ENCODE data around the gene KIF1B. TPM values are rescaled to one million over a fixed set of nuclear protein-coding genes. Genes with fewer than 3 reads are reported as not detected.
A peak's percentile ranks its signal among the peaks of the same experiment; 100 is the strongest.
"Not testable (repeated sequence)": the region's sequence is repeated elsewhere in the genome, so short reads cannot be mapped to it uniquely, and the experiment has no call there.

Gene KIF1B
- total RNA-seq, 1 experiment from 2014 or later: 70.1 TPM

DNA sequence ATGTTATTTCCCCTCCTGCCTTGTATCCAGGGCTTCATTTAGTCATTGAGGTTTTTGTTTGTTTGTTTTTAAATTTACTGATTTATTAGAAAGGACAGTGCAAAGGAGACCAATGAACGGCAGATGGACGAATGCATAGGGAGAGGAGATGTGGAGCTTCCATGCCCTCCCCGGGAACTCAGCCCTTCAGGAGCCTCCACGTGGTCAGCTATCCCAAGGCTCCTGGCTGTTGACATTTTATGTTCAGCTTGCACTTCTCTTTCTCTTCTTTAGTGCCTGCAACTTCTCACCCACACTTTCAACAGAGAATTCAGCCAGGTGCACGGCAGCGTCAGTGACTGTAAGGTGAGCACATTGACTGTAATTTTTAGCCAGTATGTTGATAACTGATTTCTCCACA is 157.8 kb downstream of the KIF1B start:
- Mint-ChIP-seq H3K36me3 (peaks cover 49% of the 10 kb centered on the region), H3K4me1 (no peaks in the 10 kb centered on the region), H3K9me3 (no peaks in the 10 kb centered on the region), H3K27me3 (ENCODE audit: low read depth) (no peaks in the 10 kb centered on the region), H3K27ac (no peak overlapping the region), H3K4me3 (no peak overlapping the region)
- POLR2A ChIA-PET: no interaction called here
- CTCF ChIA-PET: no interaction called here
- DNase-seq (ENCODE audit: low spot score) (no peak), ATAC-seq (no peak)
- no peak for TF ChIP-seq TEAD4 (CRISPR knock-in tag; IDR thresholded peaks at IDR 0.05)
- no peak for TF ChIP-seq ELF4 (CRISPR knock-in tag; IDR thresholded peaks at IDR 0.05; ENCODE audit: low read depth)
- TF ChIP-seq, protein P1, sequence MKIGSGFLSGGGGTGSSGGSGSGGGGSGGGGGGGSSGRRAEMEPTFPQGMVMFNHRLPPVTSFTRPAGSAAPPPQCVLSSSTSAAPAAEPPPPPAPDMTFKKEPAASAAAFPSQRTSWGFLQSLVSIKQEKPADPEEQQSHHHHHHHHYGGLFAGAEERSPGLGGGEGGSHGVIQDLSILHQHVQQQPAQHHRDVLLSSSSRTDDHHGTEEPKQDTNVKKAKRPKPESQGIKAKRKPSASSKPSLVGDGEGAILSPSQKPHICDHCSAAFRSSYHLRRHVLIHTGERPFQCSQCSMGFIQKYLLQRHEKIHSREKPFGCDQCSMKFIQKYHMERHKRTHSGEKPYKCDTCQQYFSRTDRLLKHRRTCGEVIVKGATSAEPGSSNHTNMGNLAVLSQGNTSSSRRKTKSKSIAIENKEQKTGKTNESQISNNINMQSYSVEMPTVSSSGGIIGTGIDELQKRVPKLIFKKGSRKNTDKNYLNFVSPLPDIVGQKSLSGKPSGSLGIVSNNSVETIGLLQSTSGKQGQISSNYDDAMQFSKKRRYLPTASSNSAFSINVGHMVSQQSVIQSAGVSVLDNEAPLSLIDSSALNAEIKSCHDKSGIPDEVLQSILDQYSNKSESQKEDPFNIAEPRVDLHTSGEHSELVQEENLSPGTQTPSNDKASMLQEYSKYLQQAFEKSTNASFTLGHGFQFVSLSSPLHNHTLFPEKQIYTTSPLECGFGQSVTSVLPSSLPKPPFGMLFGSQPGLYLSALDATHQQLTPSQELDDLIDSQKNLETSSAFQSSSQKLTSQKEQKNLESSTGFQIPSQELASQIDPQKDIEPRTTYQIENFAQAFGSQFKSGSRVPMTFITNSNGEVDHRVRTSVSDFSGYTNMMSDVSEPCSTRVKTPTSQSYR (CRISPR knock-in tag; IDR thresholded peaks at IDR 0.05): no peak
- no peak for TF ChIP-seq NR1H2 (CRISPR knock-in tag; IDR thresholded peaks at IDR 0.05)
- TF ChIP-seq, protein P2, sequence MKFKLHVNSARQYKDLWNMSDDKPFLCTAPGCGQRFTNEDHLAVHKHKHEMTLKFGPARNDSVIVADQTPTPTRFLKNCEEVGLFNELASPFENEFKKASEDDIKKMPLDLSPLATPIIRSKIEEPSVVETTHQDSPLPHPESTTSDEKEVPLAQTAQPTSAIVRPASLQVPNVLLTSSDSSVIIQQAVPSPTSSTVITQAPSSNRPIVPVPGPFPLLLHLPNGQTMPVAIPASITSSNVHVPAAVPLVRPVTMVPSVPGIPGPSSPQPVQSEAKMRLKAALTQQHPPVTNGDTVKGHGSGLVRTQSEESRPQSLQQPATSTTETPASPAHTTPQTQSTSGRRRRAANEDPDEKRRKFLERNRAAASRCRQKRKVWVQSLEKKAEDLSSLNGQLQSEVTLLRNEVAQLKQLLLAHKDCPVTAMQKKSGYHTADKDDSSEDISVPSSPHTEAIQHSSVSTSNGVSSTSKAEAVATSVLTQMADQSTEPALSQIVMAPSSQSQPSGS (CRISPR knock-in tag; IDR thresholded peaks at IDR 0.05; ENCODE audit: borderline replicate concordance, low read depth): no peak
- TF ChIP-seq, protein P3, sequence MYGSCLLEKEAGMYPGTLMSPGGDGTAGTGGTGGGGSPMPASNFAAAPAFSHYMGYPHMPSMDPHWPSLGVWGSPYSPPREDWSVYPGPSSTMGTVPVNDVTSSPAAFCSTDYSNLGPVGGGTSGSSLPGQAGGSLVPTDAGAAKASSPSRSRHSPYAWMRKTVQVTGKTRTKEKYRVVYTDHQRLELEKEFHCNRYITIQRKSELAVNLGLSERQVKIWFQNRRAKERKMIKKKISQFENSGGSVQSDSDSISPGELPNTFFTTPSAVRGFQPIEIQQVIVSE (CRISPR knock-in tag; IDR thresholded peaks at IDR 0.05; ENCODE audit: borderline replicate concordance): no peak

DNA sequence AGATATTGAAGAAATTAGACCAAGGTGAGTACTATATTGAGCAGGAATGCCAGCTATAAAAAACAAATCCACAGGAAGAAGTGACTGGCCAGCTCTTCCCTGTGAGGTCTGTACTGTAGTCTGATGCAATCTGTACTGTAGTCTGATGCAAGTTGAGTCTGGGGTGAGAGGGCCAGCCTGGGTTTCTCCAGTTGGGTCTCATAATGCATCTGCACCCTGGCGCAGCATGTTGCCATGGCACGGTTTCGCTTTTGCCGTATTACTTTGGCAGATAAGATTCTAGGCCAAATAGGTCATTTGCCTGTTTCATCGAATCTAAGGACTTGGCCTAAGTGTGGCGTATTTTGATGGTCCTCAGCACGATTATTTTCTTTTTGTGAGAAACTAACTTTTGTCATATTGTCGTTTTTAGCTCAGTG is 164.1 kb downstream of the KIF1B start:
- Mint-ChIP-seq H3K9me3 (no peaks in the 10 kb centered on the region), H3K27me3 (ENCODE audit: low read depth) (no peaks in the 10 kb centered on the region), H3K36me3 (peaks cover 59% of the 10 kb centered on the region), H3K4me3 (no peak overlapping the region), H3K4me1 (no peaks in the 10 kb centered on the region), H3K27ac (no peak overlapping the region)
- ATAC-seq (no peak), DNase-seq (ENCODE audit: low spot score) (no peak)
- ChIA-PET CTCF (no interaction called here), POLR2A (no interaction called here)
- TF ChIP-seq, protein P4, sequence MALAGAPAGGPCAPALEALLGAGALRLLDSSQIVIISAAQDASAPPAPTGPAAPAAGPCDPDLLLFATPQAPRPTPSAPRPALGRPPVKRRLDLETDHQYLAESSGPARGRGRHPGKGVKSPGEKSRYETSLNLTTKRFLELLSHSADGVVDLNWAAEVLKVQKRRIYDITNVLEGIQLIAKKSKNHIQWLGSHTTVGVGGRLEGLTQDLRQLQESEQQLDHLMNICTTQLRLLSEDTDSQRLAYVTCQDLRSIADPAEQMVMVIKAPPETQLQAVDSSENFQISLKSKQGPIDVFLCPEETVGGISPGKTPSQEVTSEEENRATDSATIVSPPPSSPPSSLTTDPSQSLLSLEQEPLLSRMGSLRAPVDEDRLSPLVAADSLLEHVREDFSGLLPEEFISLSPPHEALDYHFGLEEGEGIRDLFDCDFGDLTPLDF (CRISPR knock-in tag; IDR thresholded peaks at IDR 0.05): no peak
- TF ChIP-seq NFATC4 (CRISPR knock-in tag; IDR thresholded peaks at IDR 0.05) (no peak), SMAD4 (CRISPR knock-in tag; IDR thresholded peaks at IDR 0.05) (no peak), ZNF219 (CRISPR knock-in tag; IDR thresholded peaks at IDR 0.05; ENCODE audit: borderline replicate concordance) (no peak), GABPB1 (CRISPR knock-in tag; IDR thresholded peaks at IDR 0.05) (peak; percentile 91), TP53 (CRISPR knock-in tag; IDR thresholded peaks at IDR 0.05) (no peak)
- TF ChIP-seq, protein P5, sequence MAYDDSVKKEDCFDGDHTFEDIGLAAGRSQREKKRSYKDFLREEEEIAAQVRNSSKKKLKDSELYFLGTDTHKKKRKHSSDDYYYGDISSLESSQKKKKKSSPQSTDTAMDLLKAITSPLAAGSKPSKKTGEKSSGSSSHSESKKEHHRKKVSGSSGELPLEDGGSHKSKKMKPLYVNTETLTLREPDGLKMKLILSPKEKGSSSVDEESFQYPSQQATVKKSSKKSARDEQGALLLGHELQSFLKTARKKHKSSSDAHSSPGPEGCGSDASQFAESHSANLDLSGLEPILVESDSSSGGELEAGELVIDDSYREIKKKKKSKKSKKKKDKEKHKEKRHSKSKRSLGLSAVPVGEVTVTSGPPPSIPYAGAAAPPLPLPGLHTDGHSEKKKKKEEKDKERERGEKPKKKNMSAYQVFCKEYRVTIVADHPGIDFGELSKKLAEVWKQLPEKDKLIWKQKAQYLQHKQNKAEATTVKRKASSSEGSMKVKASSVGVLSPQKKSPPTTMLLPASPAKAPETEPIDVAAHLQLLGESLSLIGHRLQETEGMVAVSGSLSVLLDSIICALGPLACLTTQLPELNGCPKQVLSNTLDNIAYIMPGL (CRISPR knock-in tag; IDR thresholded peaks at IDR 0.05): no peak

DNA sequence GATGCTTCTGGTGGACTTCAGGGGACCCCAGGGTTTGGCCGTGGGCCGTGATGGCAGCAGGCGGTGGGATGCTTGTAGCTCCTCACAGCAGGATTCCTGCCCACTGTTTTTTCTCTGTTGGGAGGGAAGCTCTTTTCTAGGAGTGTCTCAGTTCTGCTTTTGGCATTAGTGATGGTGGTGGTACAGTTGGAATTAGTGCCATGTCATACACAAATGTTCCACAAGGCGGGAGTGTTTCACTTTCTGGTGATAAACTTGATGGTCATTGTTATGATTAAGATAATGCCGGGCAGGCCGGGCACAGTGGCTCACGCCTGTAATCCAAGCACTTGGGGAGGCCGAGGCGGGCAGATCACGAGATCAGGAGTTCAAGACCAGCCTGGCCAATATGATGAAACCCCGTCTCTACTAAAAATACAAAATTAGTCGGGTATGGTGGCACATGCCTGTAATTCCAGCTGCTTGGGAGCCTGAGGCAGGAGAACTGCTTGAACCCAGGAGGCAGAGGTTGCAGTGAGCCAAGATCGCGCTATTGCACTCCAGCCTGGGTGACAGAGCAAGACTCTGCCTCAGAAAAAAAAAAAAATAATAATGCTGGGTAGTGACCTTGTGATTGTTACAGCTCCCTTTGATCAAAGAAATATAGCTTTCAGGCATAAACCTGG is 167.1 kb downstream of the KIF1B start:
- ATAC-seq: peak; percentile 77
- H3K4me3 Mint-ChIP-seq; H3K27ac Mint-ChIP-seq; POLR2A ChIA-PET; H3K9me3 Mint-ChIP-seq; H3K27me3 Mint-ChIP-seq (ENCODE audit: low read depth); H3K4me1 Mint-ChIP-seq: not testable (repeated sequence)
- CTCF ChIA-PET: interaction anchor here (0.6 to 2.2 kb wide), 12 partner anchors 8 to 420 kb away, joined by 3 to 11 read pairs (median 4); partner anchors contain the start of genes CENPS and PGD
- TF ChIP-seq, protein P6, sequence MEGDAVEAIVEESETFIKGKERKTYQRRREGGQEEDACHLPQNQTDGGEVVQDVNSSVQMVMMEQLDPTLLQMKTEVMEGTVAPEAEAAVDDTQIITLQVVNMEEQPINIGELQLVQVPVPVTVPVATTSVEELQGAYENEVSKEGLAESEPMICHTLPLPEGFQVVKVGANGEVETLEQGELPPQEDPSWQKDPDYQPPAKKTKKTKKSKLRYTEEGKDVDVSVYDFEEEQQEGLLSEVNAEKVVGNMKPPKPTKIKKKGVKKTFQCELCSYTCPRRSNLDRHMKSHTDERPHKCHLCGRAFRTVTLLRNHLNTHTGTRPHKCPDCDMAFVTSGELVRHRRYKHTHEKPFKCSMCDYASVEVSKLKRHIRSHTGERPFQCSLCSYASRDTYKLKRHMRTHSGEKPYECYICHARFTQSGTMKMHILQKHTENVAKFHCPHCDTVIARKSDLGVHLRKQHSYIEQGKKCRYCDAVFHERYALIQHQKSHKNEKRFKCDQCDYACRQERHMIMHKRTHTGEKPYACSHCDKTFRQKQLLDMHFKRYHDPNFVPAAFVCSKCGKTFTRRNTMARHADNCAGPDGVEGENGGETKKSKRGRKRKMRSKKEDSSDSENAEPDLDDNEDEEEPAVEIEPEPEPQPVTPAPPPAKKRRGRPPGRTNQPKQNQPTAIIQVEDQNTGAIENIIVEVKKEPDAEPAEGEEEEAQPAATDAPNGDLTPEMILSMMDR (IDR thresholded peaks at IDR 0.05): peak; percentile 60
- peak; percentile 54 for DNase-seq (ENCODE audit: low spot score)
- H3K36me3 Mint-ChIP-seq: peaks cover 49% of the 10 kb centered on the region
